Measurements from ENCODE around the gene XXYLT1. TPM values are rescaled to one million over a fixed set of nuclear protein-coding genes. Genes with fewer than 3 reads are reported as not detected.

XXYLT1 gene
- total and polyA plus RNA-seq, 2 of the 4 experiments (the other 2 are of a cell fraction), result 14.7 to 18.1 TPM

DNA sequence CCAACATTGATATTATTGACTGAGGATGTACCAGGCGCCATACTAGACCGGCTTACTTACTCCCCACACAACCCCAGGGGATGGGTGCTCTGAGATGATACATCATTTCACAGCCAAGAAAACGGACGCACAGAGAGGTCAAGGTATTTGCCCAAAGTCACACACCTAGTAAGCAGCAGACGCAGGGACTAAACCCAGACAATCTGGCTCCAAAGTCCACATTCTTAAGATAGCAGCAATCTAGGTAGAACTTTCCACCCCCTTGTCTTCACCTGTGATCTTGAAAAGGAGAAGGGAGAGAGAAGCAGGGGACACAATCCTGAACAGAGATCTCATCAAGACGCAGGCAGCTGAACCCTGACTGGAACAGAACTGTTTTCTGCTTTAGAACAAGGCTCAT lies 200.6 kb downstream of the XXYLT1 start:
- Histone ChIP-seq H2BK15ac (ENCODE audit: low read depth, low read length) (no peak overlapping the region), H4K91ac (ENCODE audit: insufficient read depth, low read depth, low read length) (no peak overlapping the region), H3K36me3 (ENCODE audit: control insufficient read depth, insufficient read depth, low read length) (peaks cover 8% of the 10 kb centered on the region), H2AK9ac (replicated peaks; ENCODE audit: low read depth, low read length, poor library complexity) (no peak overlapping the region), H2AK5ac (ENCODE audit: low read depth, low read length) (no peak overlapping the region), H4K8ac (ENCODE audit: low read depth in 2 of 2, low read length in 2 of 2) (no peak overlapping the region), H2AFZ (replicated peaks; ENCODE audit: low read length, poor library complexity) (no peak overlapping the region), H4K20me1 (ENCODE audit: insufficient read depth, low read length) (no peaks in the 10 kb centered on the region), H4K5ac (ENCODE audit: low read depth, low read length) (no peak overlapping the region), H3K9me3 (ENCODE audit: control insufficient read depth, insufficient read depth, low read length) (no peaks in the 10 kb centered on the region), H3K23ac (ENCODE audit: low read depth, low read length) (no peak overlapping the region), H3K4ac (ENCODE audit: low read depth, low read length) (no peak overlapping the region), H3K9ac (ENCODE audit: low read depth, low read length) (no peak overlapping the region), H2BK5ac (ENCODE audit: low read depth, low read length, poor library complexity, severe bottlenecking) (no peak overlapping the region), H3K4me2 (ENCODE audit: low read depth, low read length) (no peak overlapping the region), H3K27ac (ENCODE audit: insufficient read depth, low read length) (no peak overlapping the region), H3K4me1 (ENCODE audit: control insufficient read depth, insufficient read depth, low read length) (no peaks in the 10 kb centered on the region), H3K14ac (replicated peaks; ENCODE audit: low read depth, low read length) (no peak overlapping the region), H3K18ac (ENCODE audit: low read depth, low read length) (no peak overlapping the region), H2BK20ac (ENCODE audit: low read depth, low read length) (no peak overlapping the region), H3K56ac (ENCODE audit: extremely low read depth, insufficient read depth, low read length) (no peak overlapping the region), H3K79me1 (ENCODE audit: low read depth in 1 of 2, low read length in 2 of 2) (no peaks in the 10 kb centered on the region), H3K4me3 (ENCODE audit: insufficient read depth, low read depth, low read length) (no peak overlapping the region), H3K9me1 (ENCODE audit: insufficient read depth, low read length) (no peaks in the 10 kb centered on the region), H2BK120ac (ENCODE audit: low read depth, low read length) (no peak overlapping the region), H3K27me3 (ENCODE audit: control insufficient read depth, insufficient read depth, low read length) (no peaks in the 10 kb centered on the region)
- 100% methylated on average over 3 of the region's 6 CpGs; no CpG with 5 or more reads in 1 of the 2 experiments for WGBS, 2 experiments (ENCODE audit: extremely low coverage in 2 of 2, insufficient read length in 1 of 2)
- TF ChIP-seq FOS (IDR thresholded peaks at IDR 0.05; ENCODE audit: low read depth, low read length), result no peak
- no peak for TF ChIP-seq MXI1 (IDR thresholded peaks at IDR 0.05; ENCODE audit: borderline replicate concordance, low read depth, low read length)
- TF ChIP-seq NFE2L2 (IDR thresholded peaks at IDR 0.05; ENCODE audit: low read depth, low read length), result no peak
- no peak for TF ChIP-seq RFX5 (IDR thresholded peaks at IDR 0.05; ENCODE audit: low read depth, low read length)
- TF ChIP-seq, protein P1, sequence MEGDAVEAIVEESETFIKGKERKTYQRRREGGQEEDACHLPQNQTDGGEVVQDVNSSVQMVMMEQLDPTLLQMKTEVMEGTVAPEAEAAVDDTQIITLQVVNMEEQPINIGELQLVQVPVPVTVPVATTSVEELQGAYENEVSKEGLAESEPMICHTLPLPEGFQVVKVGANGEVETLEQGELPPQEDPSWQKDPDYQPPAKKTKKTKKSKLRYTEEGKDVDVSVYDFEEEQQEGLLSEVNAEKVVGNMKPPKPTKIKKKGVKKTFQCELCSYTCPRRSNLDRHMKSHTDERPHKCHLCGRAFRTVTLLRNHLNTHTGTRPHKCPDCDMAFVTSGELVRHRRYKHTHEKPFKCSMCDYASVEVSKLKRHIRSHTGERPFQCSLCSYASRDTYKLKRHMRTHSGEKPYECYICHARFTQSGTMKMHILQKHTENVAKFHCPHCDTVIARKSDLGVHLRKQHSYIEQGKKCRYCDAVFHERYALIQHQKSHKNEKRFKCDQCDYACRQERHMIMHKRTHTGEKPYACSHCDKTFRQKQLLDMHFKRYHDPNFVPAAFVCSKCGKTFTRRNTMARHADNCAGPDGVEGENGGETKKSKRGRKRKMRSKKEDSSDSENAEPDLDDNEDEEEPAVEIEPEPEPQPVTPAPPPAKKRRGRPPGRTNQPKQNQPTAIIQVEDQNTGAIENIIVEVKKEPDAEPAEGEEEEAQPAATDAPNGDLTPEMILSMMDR (conservative IDR thresholded peaks at IDR 0.05; ENCODE audit: low read depth, low read length), result no peak
- BruUV-seq (replicated peaks), result no TSS peak
- in situ Hi-C loops (cut with MboI; ENCODE audit: low sequenced_read_pairs), result no loop called here
- DNase-seq (no peak), ATAC-seq (ENCODE audit: low read depth) (no peak)
- ChIA-PET CTCF (no interaction called here), POLR2A (ENCODE audit: unreplicated experiment) (no interaction called here)
- dilution Hi-C loops (cut with HindIII; ENCODE audit: low sequenced_read_pairs, unreplicated experiment), result no loop called here
- intact Hi-C loops (cut with micrococcal nuclease), result no loop called here

Measured in IMR-90 (cell line).